Mesothelial cell of epicardium (in vitro differentiated cells): ENCODE measurements around the gene TREX2. TPM values are rescaled to one million over a fixed set of nuclear protein-coding genes. Genes with fewer than 3 reads are reported as not detected.

Experiments used
- DNase-seq, 2 experiments: peaks; one replicate each; pipeline ENCODE4 v3.0.0; 2021; ENCODE audit warnings: low spot score in 2 of 2; ENCODE audit not compliant: unreplicated experiment in 2 of 2
- H3K27ac Mint-ChIP-seq: 2 replicates; pipeline ENCODE4 v1.8.0; 2021; ENCODE audit warnings: mixed read lengths
- H3K27me3 Mint-ChIP-seq: 2 replicates; pipeline ENCODE4 v1.8.0; 2021; ENCODE audit warnings: low read depth, mixed read lengths
- H3K36me3 Mint-ChIP-seq: 2 replicates; pipeline ENCODE4 v1.8.0; 2021; ENCODE audit warnings: mixed read lengths
- H3K4me1 Mint-ChIP-seq: 2 replicates; pipeline ENCODE4 v1.8.0; 2021; ENCODE audit warnings: mixed read lengths
- H3K4me3 Mint-ChIP-seq: 2 replicates; pipeline ENCODE4 v1.8.0; 2021; ENCODE audit warnings: mild to moderate bottlenecking, moderate library complexity, mixed read lengths
- H3K9me3 Mint-ChIP-seq: 2 replicates; pipeline ENCODE4 v1.8.0; 2021; ENCODE audit warnings: mixed read lengths
- CTCF ChIP-seq: fragments of 200-600 bp; sonication (generic); IDR thresholded peaks from one replicate; pipeline ENCODE4 v1.5.0; 2021; ENCODE audit warnings: antibody characterized with exemption; ENCODE audit not compliant: unreplicated experiment
- total RNA-seq: library from RNA; stranded (reverse); gene quantifications from 3 replicates; pipeline ENCODE4 v1.2.1, GENCODE V29; 2021

The TREX2 gene
- total RNA-seq, 1 donor from 2014 or later: 0.83 TPM

- Mint-ChIP-seq H3K9me3 (peaks cover 11% of the 10 kb centered on the region), H3K27ac (no peak overlapping the region), H3K4me1 (no peaks in the 10 kb centered on the region), H3K36me3 (no peaks in the 10 kb centered on the region), H3K27me3 (peaks cover 2% of the 10 kb centered on the region), H3K4me3 (no peak overlapping the region)
- no peak for TF ChIP-seq CTCF
- no peak for DNase-seq
Observed at GRCh38 chrX:153417637-153418036, 28.2 kb downstream of the TREX2 start.

- Mint-ChIP-seq H3K36me3 (no peaks in the 10 kb centered on the region), H3K27me3 (peaks cover 7% of the 10 kb centered on the region), H3K9me3 (peaks cover 11% of the 10 kb centered on the region), H3K4me1 (peaks cover 5% of the 10 kb centered on the region), H3K27ac (no peak overlapping the region), H3K4me3 (no peak overlapping the region)
- no peak for DNase-seq
- TF ChIP-seq CTCF: no peak
Observed at GRCh38 chrX:153416781-153417450, 28.9 kb downstream of the TREX2 start.

- no peak for TF ChIP-seq CTCF
- Mint-ChIP-seq H3K27ac (no peak overlapping the region), H3K4me3 (no peak overlapping the region), H3K27me3 (peaks cover 12% of the 10 kb centered on the region), H3K9me3 (peaks cover 15% of the 10 kb centered on the region), H3K4me1 (peaks cover 13% of the 10 kb centered on the region), H3K36me3 (no peaks in the 10 kb centered on the region)
- no peak for DNase-seq
Observed at GRCh38 chrX:153414856-153415510, 30.9 kb downstream of the TREX2 start.

- peaks cover 15% of the 10 kb centered on the region for H3K9me3 Mint-ChIP-seq
Observed at GRCh38 chrX:153413731-153414130, 32.1 kb downstream of the TREX2 start.

More at GRCh38 chrX:153413731-153414130, 32.1 kb downstream of the TREX2 start:
- Mint-ChIP-seq H3K27ac (no peak overlapping the region), H3K27me3 (peaks cover 12% of the 10 kb centered on the region), H3K36me3 (no peaks in the 10 kb centered on the region), H3K4me1 (peaks cover 14% of the 10 kb centered on the region), H3K4me3 (no peak overlapping the region)
- TF ChIP-seq CTCF: no peak
- DNase-seq: no peak
